NCI-H146 treated with DMSO at 0.1 percent for 48 hours (cell line): ENCODE measurements around the gene ZNF212.

Experiments
- DNase-seq: peaks from one replicate; lab custom pipeline; 2025; ENCODE audit not compliant: unreplicated experiment; lab: John Stamatoyannopoulos, UW

Gene ZNF212

DNA sequence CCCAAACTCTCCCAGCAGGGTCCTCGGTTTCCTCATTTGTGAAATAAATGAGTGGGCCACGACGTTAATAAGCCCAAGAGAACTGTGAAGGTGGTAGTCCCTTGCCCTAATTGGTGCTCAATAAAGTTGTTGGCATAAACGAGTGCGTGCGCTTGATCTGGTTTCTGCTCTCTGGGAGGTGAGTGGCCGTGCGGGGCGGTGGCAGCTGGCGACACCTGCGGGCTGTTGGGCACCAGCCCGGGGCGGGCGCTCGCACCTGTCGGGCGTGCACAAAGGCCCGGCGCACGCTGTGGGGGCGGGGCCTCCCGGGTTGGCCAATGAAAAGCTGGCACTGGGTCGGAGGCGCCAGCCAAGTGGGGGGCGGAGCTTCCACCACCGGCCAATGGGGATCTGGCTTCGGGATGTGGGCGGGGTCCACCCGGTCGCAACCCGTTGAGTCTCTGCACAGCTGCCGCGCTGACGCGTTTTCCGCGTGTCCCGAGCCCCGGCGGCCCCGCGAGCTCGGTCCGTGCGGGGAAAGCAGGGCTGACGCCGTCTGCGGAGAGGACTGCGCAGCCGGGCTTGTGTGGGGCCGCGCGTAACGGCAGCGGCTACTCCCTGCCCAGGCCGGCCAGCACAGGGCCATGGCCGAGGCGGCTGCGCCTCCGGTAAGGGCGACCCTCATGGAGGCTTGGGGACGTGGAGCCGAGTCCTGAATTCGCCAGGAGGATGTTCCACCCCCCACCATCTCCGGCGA is 45.6 kb downstream of the ZNF212 start:
- DNase-seq: peak; percentile 90

GRCh38 chr7:149285603-149286002 is 46.2 kb downstream of the ZNF212 start:
- DNase-seq: peak; percentile 3

DNA sequence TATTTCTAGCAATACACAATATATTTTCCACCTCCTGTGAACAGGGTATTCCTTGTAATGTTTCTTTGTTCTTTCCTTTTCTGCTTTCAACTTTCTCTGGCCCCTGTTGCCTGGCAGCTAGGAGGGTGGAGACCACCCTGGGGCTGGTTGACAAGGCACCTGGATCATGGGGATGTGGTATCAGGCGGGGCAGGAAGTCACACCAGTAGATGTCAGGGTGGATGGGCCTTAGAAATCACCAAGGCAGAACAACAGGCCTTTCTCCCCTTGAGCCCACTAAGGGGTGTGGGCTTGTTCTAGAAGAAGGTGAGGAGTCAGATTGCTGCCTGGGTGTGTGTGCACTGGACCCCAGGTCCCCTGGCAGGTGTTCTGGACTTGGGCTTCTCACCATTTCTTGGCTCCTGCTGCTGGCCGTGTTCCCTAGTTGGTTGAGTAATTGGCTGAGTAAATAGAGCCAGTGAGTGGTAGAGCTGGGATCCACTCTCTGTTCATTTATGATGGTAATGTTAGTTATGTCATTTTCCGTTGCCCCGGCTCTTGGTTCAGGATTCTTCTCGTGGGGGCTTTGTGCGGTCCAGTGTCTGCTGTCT is 47.5 kb downstream of the ZNF212 start:
- no peak for DNase-seq

DNA sequence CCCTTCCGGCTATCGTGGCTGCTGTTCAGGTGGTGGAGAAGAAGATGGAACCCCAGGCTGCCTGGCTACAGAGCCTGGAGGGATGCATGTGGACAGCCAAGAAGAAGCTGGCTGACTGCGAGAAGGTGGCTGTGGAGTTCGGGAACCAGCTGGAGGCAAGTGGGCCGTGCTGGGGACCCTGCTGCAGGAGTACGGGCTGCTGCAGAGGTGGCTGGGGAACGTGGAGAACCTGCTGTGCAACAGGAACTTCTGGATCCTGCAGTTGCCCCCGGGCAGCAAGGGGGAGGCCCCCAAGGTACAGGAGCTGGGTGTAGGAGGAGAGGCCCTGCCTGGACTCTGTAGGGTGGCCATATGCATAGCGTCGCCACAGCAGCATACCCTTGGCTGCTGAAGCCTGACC is 48.2 kb downstream of the ZNF212 start:
- no peak for DNase-seq

- DNase-seq: no peak
These were observed 49.8 kb downstream of the ZNF212 start for GRCh38 chr7:149289262-149289661.

GRCh38 chr7:149289856-149290255 is 50.4 kb downstream of the ZNF212 start:
- DNase-seq: no peak

- DNase-seq: no peak
These were observed 51.8 kb downstream of the ZNF212 start for GRCh38 chr7:149291036-149291780.

DNA sequence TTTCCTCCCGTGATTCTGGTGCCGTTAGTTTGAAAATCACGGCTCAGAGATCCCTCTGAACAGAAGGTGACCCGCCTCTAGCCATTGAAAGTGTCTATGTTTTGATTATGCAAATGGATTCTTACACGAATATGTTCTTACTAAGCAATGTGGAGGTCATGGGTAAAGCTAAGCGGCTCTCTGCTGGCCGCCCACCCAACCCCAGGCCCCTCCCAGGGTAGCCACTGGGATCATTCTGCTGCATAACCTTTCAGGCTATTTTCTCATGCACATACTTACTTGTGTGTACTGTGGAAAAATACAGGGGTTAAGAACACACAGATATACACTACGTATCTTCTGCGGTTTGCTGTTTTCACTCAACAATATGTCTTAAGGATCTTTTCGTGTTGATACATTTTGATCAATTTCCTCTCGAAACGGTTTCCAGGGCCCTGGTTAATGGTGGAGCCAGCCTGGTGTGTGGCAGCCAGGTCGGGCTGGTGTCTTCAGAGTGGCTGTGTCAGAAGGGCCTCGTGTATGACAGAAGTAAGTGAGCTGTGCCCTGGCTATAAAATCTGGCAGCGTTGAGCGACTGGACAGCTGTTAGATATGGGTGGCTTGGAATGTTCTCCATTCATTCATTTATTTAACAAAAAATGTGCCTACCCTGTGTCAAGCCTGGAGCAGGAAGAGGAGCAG is 52.5 kb downstream of the ZNF212 start:
- DNase-seq: no peak

DNA sequence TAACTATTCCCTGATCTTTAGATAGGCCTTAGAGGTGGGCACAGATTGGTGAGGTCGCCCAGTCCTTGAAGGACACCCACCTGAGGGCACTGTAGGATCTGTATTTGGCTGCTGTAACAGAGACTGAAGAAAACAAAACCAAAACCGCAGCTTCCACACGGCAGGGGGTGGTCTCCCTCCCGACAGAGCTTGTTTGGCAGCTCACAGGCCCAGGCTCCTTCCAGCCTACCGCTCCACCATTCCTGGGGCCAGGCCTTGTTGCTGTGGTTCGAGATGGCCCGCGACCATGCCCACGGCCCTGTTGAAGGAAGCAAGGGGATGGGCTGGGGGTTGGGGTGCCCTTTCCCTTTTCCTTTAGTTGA is 53.0 kb downstream of the ZNF212 start:
- DNase-seq: no peak

GRCh38 chr7:149293338-149293737 is 53.9 kb downstream of the ZNF212 start:
- DNase-seq: no peak

DNA sequence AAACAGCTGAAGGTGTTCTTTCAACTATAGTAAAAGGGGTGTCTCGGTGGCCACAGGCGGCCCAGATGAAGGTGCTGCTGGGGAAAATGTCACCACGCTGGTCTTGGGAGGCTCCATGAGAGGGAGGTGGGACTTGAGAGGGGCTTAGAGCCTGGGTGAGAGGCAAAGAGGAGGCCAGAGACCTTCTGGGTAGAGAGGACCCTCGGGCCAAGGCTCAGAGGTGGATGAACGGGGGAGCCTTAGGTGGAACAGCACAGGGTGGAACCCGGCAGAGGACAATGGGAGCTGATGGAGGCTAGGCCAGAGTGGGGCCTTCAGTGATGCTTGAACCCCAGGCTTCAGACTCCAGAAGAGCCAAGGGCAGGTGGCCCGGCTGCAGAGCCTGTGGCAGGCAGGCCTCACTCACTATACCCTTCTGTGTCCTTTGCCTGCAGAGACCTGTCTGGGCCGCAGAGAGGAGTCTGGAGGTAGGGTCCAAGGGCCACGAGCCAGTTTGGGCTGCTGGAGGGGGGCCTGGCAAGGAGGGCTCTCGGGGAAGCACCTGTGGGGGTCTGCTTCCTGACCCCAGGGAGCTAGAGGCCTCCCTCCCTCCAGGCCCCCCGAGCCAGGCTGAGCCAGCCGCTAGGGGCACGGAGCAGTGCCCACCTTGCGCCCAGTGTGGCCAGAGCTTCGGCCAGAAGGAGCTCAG is 54.6 kb downstream of the ZNF212 start:
- DNase-seq: no peak

DNA sequence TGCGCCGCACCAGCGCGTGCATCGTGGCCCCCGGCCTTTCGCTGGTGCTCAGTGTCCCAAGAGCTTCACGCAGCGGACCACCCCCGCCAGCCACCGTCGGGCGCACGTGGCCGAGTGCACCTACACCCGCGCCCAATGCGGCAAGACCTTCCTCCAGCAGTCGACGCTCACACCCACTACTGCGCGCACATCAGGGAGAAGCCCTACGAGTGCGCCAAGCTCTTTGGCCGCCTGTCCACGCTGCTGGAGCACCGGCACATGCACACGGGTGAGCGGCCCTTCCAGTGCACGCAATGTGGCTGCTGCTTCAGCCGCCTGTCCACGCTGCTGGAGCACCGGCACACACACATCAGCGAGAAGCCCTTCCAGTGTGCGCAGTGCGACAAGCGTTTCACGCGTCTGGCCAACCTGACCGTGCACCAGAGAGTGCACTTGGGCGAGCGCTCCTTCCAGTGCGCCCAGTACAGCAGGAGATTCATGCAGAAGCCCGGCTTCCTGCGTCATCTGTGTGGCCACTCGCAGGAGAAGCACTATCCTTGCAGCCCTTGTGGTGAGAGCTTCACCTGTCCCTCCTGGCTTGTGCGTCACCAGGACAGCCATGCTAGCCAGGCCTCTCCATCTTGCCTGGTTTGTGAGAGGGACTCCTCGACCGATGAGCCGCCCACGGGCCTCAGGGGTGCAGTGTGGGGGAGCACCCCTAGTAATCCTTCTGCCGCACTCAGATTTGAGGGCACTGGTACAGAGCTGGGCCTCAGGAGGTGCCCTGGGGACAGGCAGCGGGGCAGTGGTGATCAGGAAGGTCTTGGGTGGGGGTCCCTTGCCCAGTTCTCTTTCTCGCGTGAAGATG is 55.4 kb downstream of the ZNF212 start:
- no peak for DNase-seq

DNA sequence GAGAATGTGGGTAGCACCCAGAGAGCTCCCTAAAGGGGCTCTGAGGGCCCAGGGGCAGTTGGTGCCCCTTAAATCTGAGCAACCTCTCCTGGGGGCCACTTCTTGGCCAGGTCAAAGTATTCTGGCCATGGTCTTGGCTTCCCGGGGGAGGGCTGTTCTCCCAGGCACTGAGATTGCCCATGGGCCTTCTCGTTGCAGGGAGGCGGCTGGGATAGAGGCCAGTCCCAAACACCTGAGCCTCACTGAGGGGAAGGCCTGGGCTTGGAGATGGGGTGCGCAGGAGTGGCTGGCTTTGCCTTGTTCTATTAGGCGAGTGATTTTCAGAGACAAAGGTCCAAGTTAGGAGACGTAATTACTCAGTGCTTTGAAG is 56.0 kb downstream of the ZNF212 start:
- DNase-seq: no peak

DNA sequence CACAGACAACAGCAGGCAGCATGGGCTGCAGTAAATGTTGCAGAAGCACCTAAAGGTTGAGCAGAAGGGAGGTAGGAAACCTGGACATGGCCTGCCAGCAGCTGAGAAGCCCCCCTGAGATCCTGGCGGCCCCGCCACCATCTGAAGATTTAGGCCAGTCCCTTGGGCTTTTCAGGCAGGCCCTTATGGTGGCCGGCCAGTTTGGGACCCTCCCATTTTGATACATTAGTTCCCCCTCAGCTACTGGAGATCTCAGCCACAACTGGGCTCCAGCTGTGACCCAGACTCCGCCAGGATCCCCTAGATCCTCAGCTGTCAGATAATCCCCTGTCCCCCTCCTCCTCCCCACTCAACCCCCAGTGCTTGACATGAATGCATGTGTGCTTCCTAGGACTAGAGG is 56.9 kb downstream of the ZNF212 start:
- no peak for DNase-seq

GRCh38 chr7:149297034-149297755 is 57.7 kb downstream of the ZNF212 start:
- DNase-seq: no peak

GRCh38 chr7:149300620-149301285 is 61.3 kb downstream of the ZNF212 start:
- DNase-seq: no peak

DNA sequence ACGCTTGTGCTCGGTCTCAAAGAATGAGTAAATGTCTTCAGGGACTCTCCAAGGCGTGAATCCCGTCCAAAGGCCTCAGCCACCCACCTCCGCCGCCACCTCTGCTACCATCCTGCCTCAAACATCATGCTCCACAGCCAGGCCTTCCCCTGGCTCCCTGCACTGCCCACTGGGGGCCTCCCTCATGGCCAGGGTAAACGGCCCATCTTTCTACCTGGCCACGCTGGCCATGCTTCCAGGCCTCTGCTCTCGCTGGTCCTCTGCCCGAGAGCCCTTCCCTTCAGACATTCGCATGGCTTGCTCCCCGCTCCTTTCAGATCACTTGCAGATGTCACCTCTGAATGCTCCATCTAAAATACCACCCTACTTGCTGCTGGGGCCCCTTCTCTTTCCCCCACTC is 62.8 kb downstream of the ZNF212 start:
- no peak for DNase-seq

DNA sequence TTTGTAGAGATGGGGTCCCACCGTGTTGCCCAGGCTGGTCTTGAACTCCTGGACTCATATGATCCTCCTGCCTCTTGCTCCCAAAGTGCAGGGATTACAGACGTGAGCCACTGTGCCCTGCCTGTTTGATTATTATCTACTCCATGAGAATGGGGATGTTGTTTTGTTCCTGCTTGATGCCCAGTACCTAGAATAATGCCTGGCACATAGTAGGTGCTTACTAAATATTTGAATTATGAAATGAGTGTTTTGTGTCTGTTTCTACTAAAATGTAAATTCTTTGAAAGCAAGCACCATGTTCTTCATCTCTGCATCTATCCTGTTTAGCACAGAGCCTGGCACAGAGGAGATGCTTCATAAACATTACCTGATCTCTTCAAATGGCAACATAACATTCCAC is 63.4 kb downstream of the ZNF212 start:
- DNase-seq: no peak

GRCh38 chr7:149304006-149304405 is 64.6 kb downstream of the ZNF212 start:
- no peak for DNase-seq
